OCI-LY3 (cell line): Measurements from ENCODE around the gene P2RY6.

Source experiments
- H2AFZ ChIP-seq: fragments of 200-600, 300-600 bp; shearing (Covaris generic); 2 replicates; pipeline ENCODE4 v1.6.0; 2014; ENCODE audit warnings: antibody characterized with exemption, low read depth, low read length
- H3K27ac ChIP-seq: fragments of 200-600, 300-600 bp; sonication (generic); 2 replicates; pipeline ENCODE4 v1.5.1; 2014; ENCODE audit warnings: mild to moderate bottlenecking, low read length, moderate library complexity, mixed read lengths
- H3K27me3 ChIP-seq: fragments of 200-600, 300-600 bp; sonication (generic); 2 replicates; pipeline ENCODE4 v1.6.1; 2014; ENCODE audit warnings: low read depth, low read length, mixed read lengths
- H3K36me3 ChIP-seq: fragments of 200-600, 300-600 bp; sonication (generic); replicated peaks from 2 replicates; pipeline ENCODE3; 2014; ENCODE audit warnings: low read depth, low read length, mixed read lengths
- H3K4me1 ChIP-seq: fragments of 300-600, 200-600 bp; sonication (generic); 2 replicates; pipeline ENCODE4 v1.6.1; 2014; ENCODE audit warnings: low read length, mixed read lengths
- H3K4me2 ChIP-seq: fragments of 200-600, 300-600 bp; sonication (generic); 2 replicates; pipeline ENCODE4 v1.6.1; 2014; ENCODE audit warnings: low read length, mixed read lengths
- H3K4me3 ChIP-seq: fragments of 300-600, 200-600 bp; sonication (generic); 2 replicates; pipeline ENCODE4 v1.5.1; 2014; ENCODE audit warnings: antibody characterized with exemption, mild to moderate bottlenecking, low read length, moderate library complexity
- H3K79me2 ChIP-seq: fragments of 300-600, 200-600 bp; shearing (Covaris generic); 2 replicates; pipeline ENCODE4 v1.6.1; 2014; ENCODE audit warnings: mild to moderate bottlenecking, low read length, mixed read lengths
- H3K9ac ChIP-seq: fragments of 300-600, 200-600 bp; shearing (Covaris generic); 2 replicates; pipeline ENCODE4 v1.6.0; 2014; ENCODE audit warnings: mild to moderate bottlenecking, low read length, moderate library complexity
- H3K9me3 ChIP-seq: fragments of 200-600, 300-600 bp; shearing (Covaris generic); 2 replicates; pipeline ENCODE4 v1.6.1; 2014; ENCODE audit warnings: low read length, mixed read lengths; ENCODE audit not compliant: insufficient read depth
- H4K20me1 ChIP-seq: fragments of 200-600, 300-600 bp; sonication (generic); 2 replicates; pipeline ENCODE4 v1.6.1; 2016; ENCODE audit warnings: low read length, mixed read lengths; ENCODE audit not compliant: insufficient read depth
- EZH2phosphoT487 ChIP-seq: fragments of 200-600 bp; shearing (Covaris generic); IDR thresholded peaks from 2 replicates; pipeline ENCODE4 v1.6.1; 2018; ENCODE audit warnings: antibody characterized with exemption, mixed run types, low read depth
- TF ChIP-seq, protein P1 (sequence below): fragments of 200-600, 300-600 bp; sonication (generic); IDR thresholded peaks from 2 replicates; pipeline ENCODE4 v1.5.1; 2014; ENCODE audit warnings: antibody characterized with exemption, low read length, low read depth

The P2RY6 gene

DNA sequence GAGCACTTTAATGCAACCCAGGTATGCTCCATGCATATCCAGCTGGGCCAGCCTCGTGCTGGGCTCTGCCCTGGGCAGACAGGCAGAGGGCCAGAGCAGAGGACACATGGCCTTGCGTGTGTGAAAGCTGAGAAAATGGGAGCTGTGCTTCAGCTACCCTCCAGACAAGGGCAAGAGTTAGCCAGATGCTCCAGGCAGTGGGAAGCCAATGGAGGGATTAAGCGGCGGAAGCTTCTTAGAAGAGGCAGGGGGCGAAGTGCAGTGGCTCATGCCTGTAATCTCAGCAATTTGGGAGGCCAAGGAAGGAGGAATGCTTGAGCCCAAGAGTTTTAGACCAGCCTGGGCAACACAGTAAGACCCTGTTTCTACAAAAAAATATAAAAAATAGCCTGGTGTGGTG lies 26.1 kb downstream of the P2RY6 start:
- no peak for TF ChIP-seq EZH2phosphoT487
- TF ChIP-seq, protein P1, sequence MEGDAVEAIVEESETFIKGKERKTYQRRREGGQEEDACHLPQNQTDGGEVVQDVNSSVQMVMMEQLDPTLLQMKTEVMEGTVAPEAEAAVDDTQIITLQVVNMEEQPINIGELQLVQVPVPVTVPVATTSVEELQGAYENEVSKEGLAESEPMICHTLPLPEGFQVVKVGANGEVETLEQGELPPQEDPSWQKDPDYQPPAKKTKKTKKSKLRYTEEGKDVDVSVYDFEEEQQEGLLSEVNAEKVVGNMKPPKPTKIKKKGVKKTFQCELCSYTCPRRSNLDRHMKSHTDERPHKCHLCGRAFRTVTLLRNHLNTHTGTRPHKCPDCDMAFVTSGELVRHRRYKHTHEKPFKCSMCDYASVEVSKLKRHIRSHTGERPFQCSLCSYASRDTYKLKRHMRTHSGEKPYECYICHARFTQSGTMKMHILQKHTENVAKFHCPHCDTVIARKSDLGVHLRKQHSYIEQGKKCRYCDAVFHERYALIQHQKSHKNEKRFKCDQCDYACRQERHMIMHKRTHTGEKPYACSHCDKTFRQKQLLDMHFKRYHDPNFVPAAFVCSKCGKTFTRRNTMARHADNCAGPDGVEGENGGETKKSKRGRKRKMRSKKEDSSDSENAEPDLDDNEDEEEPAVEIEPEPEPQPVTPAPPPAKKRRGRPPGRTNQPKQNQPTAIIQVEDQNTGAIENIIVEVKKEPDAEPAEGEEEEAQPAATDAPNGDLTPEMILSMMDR = no peak

DNA sequence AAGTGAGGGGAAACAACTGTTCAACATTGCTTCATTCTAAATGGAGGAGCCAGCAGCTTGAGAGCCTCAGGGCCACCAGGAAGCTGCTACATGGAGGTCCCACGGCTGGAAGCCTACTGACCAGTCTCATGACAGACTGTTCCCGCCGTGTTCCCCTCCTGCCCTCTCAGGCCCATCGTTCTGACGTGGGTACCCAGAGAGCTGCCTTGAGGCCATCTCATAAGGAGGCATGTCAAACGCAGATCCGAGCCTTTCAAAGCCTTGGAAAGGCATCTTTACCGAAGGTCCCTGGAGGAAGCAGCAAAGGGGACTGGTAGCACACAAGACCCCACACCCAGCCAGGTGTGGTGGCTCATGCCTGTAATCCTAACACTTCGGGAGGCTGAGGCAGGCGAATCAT lies 27.6 kb downstream of the P2RY6 start:
- H3K27me3 ChIP-seq = no peaks in the 10 kb centered on the region
- peaks cover 10% of the 10 kb centered on the region; the same call in 1 of the 2 replicates for H3K79me2 ChIP-seq
- H4K20me1 ChIP-seq = peaks cover 29% of the 10 kb centered on the region
- H3K4me2 ChIP-seq = no peak overlapping the region
- H3K4me1 ChIP-seq = peaks cover 12% of the 10 kb centered on the region
- no peak overlapping the region for H3K27ac ChIP-seq
- no peak overlapping the region for H3K9ac ChIP-seq
- peaks cover 28% of the 10 kb centered on the region for H3K36me3 ChIP-seq
- H3K4me3 ChIP-seq = no peak overlapping the region
- TF ChIP-seq, protein P1 = no peak
- no peak for TF ChIP-seq EZH2phosphoT487
- no peak overlapping the region for H2AFZ ChIP-seq
- no peaks in the 10 kb centered on the region for H3K9me3 ChIP-seq

More for the DNA sequence above, 26.1 kb downstream of the P2RY6 start:
- H3K36me3 ChIP-seq = peaks cover 33% of the 10 kb centered on the region
- peaks cover 20% of the 10 kb centered on the region for H3K4me1 ChIP-seq
- peaks cover 23% of the 10 kb centered on the region for H3K79me2 ChIP-seq
- H3K9ac ChIP-seq = no peak overlapping the region
- no peak overlapping the region for H3K27ac ChIP-seq
- no peaks in the 10 kb centered on the region for H3K27me3 ChIP-seq
- H3K9me3 ChIP-seq = no peaks in the 10 kb centered on the region
- peaks cover 44% of the 10 kb centered on the region for H4K20me1 ChIP-seq
- H3K4me3 ChIP-seq = no peak overlapping the region
- no peak overlapping the region for H2AFZ ChIP-seq
- no peak overlapping the region for H3K4me2 ChIP-seq

DNA sequence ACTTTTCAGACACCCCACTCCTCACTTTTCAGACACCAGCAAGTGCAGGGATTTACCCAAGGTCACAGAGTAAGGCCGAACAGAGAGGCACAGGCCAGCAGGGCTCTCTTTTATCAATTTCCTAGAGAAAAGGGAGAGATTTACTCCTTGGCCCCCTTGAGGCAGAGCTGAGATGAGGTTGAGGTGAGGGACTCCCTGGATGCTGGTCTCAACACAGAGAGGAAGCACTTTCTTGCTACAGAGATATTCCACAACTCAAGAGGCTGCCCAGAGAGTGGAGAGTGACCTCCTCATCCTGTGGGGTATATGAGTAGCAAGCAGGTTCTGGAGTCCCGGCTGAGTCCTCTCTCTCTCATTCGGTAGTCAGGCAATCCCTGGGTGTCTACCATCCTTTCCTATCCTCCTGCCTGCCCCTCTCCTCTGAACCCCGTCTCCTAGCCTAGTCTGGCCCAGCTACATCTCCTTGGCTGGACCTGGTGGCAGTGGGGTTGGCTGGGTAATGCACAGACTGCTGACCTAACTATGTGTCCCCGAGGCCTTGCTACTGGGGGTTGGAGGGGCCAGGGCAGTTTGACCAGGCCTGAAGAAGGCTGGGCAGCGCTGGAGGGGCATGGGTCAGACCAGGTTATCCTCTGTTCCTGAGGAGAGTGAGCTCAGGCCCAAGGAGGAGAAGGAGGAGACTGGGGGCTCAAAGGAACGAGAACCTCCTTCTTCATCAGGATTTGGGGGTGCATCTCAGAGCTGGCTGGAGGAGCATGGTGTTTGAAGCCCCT lies 34.1 kb downstream of the P2RY6 start:
- H3K4me3 ChIP-seq = peak overlapping the region; percentile 75

DNA sequence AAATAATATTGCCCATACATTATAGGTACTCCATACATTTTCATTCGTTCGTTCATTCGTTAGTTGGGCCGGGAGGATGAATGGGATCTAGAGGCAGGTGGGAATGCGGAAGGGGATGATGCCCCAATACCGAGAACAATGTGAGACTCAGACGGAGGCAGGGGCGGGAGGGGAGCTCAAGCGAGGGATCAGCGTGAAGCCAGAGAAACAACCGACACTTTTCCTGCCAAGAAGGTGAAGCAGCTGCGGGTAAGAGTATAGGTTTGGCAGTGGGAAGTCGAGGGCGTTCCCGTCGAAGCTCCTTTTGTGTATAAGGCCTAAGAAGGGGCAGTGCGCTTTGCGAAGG lies 34.8 kb downstream of the P2RY6 start:
- no peaks in the 10 kb centered on the region for H4K20me1 ChIP-seq
- H3K79me2 ChIP-seq = no peaks in the 10 kb centered on the region
- no peak overlapping the region for H3K27ac ChIP-seq
- peak overlapping the region; percentile 75 for H3K4me3 ChIP-seq
- no peaks in the 10 kb centered on the region for H3K9me3 ChIP-seq
- TF ChIP-seq EZH2phosphoT487 = no peak
- TF ChIP-seq, protein P1 = no peak
- H3K27me3 ChIP-seq = no peaks in the 10 kb centered on the region
- H3K9ac ChIP-seq = peak overlapping the region; percentile 58
- H3K36me3 ChIP-seq = no peaks in the 10 kb centered on the region
- peak overlapping the region; percentile 84 for H2AFZ ChIP-seq
- peaks cover 7% of the 10 kb centered on the region for H3K4me1 ChIP-seq
- peak overlapping the region; percentile 91 for H3K4me2 ChIP-seq

More for the DNA sequence above, 34.1 kb downstream of the P2RY6 start:
- Histone ChIP-seq H3K4me2 (peak overlapping the region; percentile 91), H2AFZ (no peak overlapping the region), H3K27me3 (no peaks in the 10 kb centered on the region), H3K36me3 (no peaks in the 10 kb centered on the region), H3K27ac (no peak overlapping the region), H3K9ac (0 out of 2 replicates have a peak overlapping the region, but pooled peaks have one; percentile 58), H3K79me2 (no peaks in the 10 kb centered on the region), H3K9me3 (no peaks in the 10 kb centered on the region), H3K4me1 (peaks cover 7% of the 10 kb centered on the region), H4K20me1 (no peaks in the 10 kb centered on the region)
- TF ChIP-seq, protein P1 = peak; percentile 14; the same call in 1 of the 2 replicates
- no peak for TF ChIP-seq EZH2phosphoT487
